SK-N-SH (cell line): ENCODE data around the gene SDHA. TPM values are rescaled to one million over a fixed set of nuclear protein-coding genes. Genes with fewer than 3 reads are reported as not detected.
"Not testable (repeated sequence)": the region's sequence is repeated elsewhere in the genome, so short reads cannot be mapped to it uniquely, and the experiment has no call there.

Source experiments
- CTCF ChIA-PET: fragments of 300-600, 350-600 bp; formaldehyde crosslinking; extraction: SDS; loops from one replicate; lab custom pipeline; 2021; lab: Yijun Ruan, JAX
- POLR2A ChIA-PET: fragments of 350-600 bp; sonication (Branson Sonifier 250); formaldehyde crosslinking; extraction: SDS; loops from one replicate; lab custom pipeline; 2020; ENCODE audit warnings: antibody characterized with exemption, inconsistent platforms; lab: Yijun Ruan, JAX
- DNase-seq: peaks from one replicate; pipeline ENCODE4 v3.0.0; 2012
- H2AFZ ChIP-seq: fragments of 200-600 bp; sonication (generic); 2 replicates; pipeline ENCODE4 v1.8.1; 2016; ENCODE audit warnings: antibody characterized with exemption, mild to moderate bottlenecking, low read depth
- H3F3A ChIP-seq: fragments of 200-600 bp; sonication (generic); replicated peaks from 2 replicates; pipeline ENCODE3; 2016; ENCODE audit warnings: antibody characterized with exemption, mild to moderate bottlenecking; ENCODE audit not compliant: insufficient read depth
- H3K27ac ChIP-seq, 2 experiments: fragments of 200-500 bp in 1 of 2; fragments of 200-600 bp in 1 of 2; sonication (Bioruptor generic) in 1 of 2; sonication (generic), shearing (Covaris generic) in 1 of 2; 2 replicates each; pipeline versions ENCODE4 v1.5.1 to v1.6.1; 2014 to 2016; ENCODE audit warnings: low read depth in 2 of 2, inconsistent platforms in 1 of 2, low read length in 1 of 2, mild to moderate bottlenecking in 1 of 2, mixed read lengths in 1 of 2
- H3K27me3 ChIP-seq: fragments of 200-600 bp; sonication (generic), shearing (Covaris generic); 2 replicates; pipeline ENCODE4 v1.6.1; 2016; ENCODE audit warnings: mixed run types; ENCODE audit not compliant: insufficient read depth
- H3K36me3 ChIP-seq, 2 experiments: fragments of 200-500 bp in 1 of 2; fragments of 200-600 bp in 1 of 2; sonication (Bioruptor generic) in 1 of 2; sonication (generic) in 1 of 2; replicated peaks in 1 of 2; 2 replicates each; pipeline versions ENCODE3 to v1.5.1; 2014 to 2016; ENCODE audit warnings: low read length in 1 of 2, mild to moderate bottlenecking in 1 of 2; ENCODE audit not compliant: insufficient read depth in 2 of 2, control insufficient read depth in 1 of 2
- H3K4me1 ChIP-seq, 2 experiments: fragments of 200-500 bp in 1 of 2; fragments of 200-600 bp in 1 of 2; sonication (Bioruptor generic) in 1 of 2; sonication (generic), shearing (Covaris generic) in 1 of 2; 2 replicates each; pipeline versions ENCODE4 v1.5.1 to v1.6.1; 2014 to 2016; ENCODE audit warnings: low read depth in 1 of 2, low read length in 1 of 2, mixed run types in 1 of 2; ENCODE audit not compliant: insufficient read depth in 2 of 2, control insufficient read depth in 1 of 2
- H3K4me2 ChIP-seq: fragments of 200-600 bp; sonication (generic), shearing (Covaris generic); 2 replicates; pipeline ENCODE4 v1.6.1; 2017; ENCODE audit warnings: mixed run types
- H3K4me3 ChIP-seq, 2 experiments: fragments of 200-500 bp in 1 of 2; fragments of 200-600 bp in 1 of 2; sonication (Bioruptor generic) in 1 of 2; sonication (generic), shearing (Covaris generic) in 1 of 2; 2 replicates each; pipeline versions ENCODE4 v1.5.1 to v1.8.1; 2014 to 2016; ENCODE audit warnings: low read depth in 2 of 2, inconsistent platforms in 1 of 2, low read length in 1 of 2, mild to moderate bottlenecking in 1 of 2, mixed read lengths in 1 of 2, moderate library complexity in 1 of 2
- H3K79me2 ChIP-seq: fragments of 200-600 bp; sonication (generic); 2 replicates; pipeline ENCODE4 v1.8.1; 2017; ENCODE audit warnings: mild to moderate bottlenecking; ENCODE audit not compliant: insufficient read depth
- H3K9ac ChIP-seq: fragments of 200-600 bp; sonication (generic); 2 replicates; pipeline ENCODE4 v1.6.1; 2017; ENCODE audit warnings: mixed run types
- H3K9me2 ChIP-seq: fragments of 200-600 bp; sonication (generic); 2 replicates; pipeline ENCODE4 v1.6.1; 2017; ENCODE audit warnings: mixed run types
- H3K9me3 ChIP-seq: fragments of 200-600 bp; sonication (generic); 2 replicates; pipeline ENCODE4 v1.6.1; 2017; ENCODE audit warnings: mixed run types, mild to moderate bottlenecking, moderate library complexity
- H4K20me1 ChIP-seq: fragments of 200-600 bp; sonication (generic); 2 replicates; pipeline ENCODE4 v1.6.1; 2017; ENCODE audit warnings: mild to moderate bottlenecking, mixed run types; ENCODE audit not compliant: insufficient read depth
- ELF1 ChIP-seq: IDR thresholded peaks from 2 replicates; pipeline ENCODE4 v1.4.0; 2012
- FOXJ3 ChIP-seq: sonication (generic); formaldehyde crosslinking; IDR thresholded peaks from 2 replicates; pipeline ENCODE4 v1.5.1; 2020; ENCODE audit warnings: mild to moderate bottlenecking, missing genetic modification reagents
- GABPA ChIP-seq: IDR thresholded peaks from 2 replicates; pipeline ENCODE4 v1.4.0; 2012; ENCODE audit warnings: low read depth, mild to moderate bottlenecking
- GATA2 ChIP-seq: sonication (generic); formaldehyde crosslinking; IDR thresholded peaks from 2 replicates; pipeline ENCODE4 v1.5.0; 2020; ENCODE audit warnings: mild to moderate bottlenecking, missing genetic modification reagents
- JUND ChIP-seq: IDR thresholded peaks from 2 replicates; pipeline ENCODE4 v1.4.0; 2012
- MEF2A ChIP-seq: IDR thresholded peaks from 2 replicates; pipeline ENCODE4 v1.4.0; 2012; ENCODE audit warnings: low read depth, borderline replicate concordance
- PBX3 ChIP-seq: IDR thresholded peaks from 2 replicates; pipeline ENCODE4; 2012
- POLR2AphosphoS5 ChIP-seq: IDR thresholded peaks from 2 replicates; pipeline ENCODE4 v1.6.1; 2012; ENCODE audit warnings: low read depth, low read length
- REST ChIP-seq: IDR thresholded peaks from 2 replicates; pipeline ENCODE4 v1.6.1; 2012; ENCODE audit warnings: mild to moderate bottlenecking, low read depth, low read length, moderate library complexity
- RXRA ChIP-seq: IDR thresholded peaks from 2 replicates; pipeline ENCODE4 v1.4.0; 2012; ENCODE audit warnings: low read depth, mild to moderate bottlenecking, borderline replicate concordance
- SMC3 ChIP-seq: IDR thresholded peaks from 2 replicates; pipeline ENCODE4 v1.6.1; 2012; ENCODE audit warnings: low read depth, low read length, improper control_type of control experiment
- USF1 ChIP-seq: IDR thresholded peaks from 2 replicates; pipeline ENCODE4 v1.4.0; 2012; ENCODE audit warnings: low read depth, borderline replicate concordance
- ZBTB33 ChIP-seq: IDR thresholded peaks from 2 replicates; pipeline ENCODE4 v1.4.0; 2012; ENCODE audit warnings: low read depth, borderline replicate concordance
- WGBS: methylation state at CpG from one replicate; pipeline ENCODE4 v1.1.6; 2017; ENCODE audit warnings: low lambda C conversion rate; 5-methylcytosine and 5-hydroxymethylcytosine counted together
- polyA plus RNA-seq, 3 experiments: library from polyadenylated mRNA; depleted of rRNA; stranded (reverse); fragments of >200 nt; gene quantifications; 2 replicates each; pipeline ENCODE4 v1.2.3, GENCODE V29; 2012

SDHA gene
- polyA plus RNA-seq, 1 of the 3 experiments (the other 2 are of a cell fraction), result 106 TPM

- Histone ChIP-seq H3K4me3 (no peak overlapping the region), H3K27me3 (no peaks in the 10 kb centered on the region), H3K9me3 (no peaks in the 10 kb centered on the region), H3K27ac (no peak overlapping the region), H3K36me3 (peaks cover 4 to 24% of the 10 kb centered on the region in 2 experiments), H3K9ac (no peak overlapping the region), H3K79me2 (peaks cover 47% of the 10 kb centered on the region; the same call in 1 of the 2 replicates), H3F3A (no peaks in the 10 kb centered on the region), H3K4me2 (no peak overlapping the region)
- 90% methylated on average over 8 of the region's 8 CpGs for WGBS
- POLR2A ChIA-PET, result no interaction called here
- TF ChIP-seq RXRA (no peak), USF1 (no peak)
- TF ChIP-seq, all 33 proteins: peak for 0
- Histone ChIP-seq H4K20me1 (peaks cover 70% of the 10 kb centered on the region), H3K9me2 (no peaks in the 10 kb centered on the region), H2AFZ (no peak overlapping the region), H3K4me1 (peaks cover 0 to 12% of the 10 kb centered on the region in 2 experiments; a peak in 1 of 4 replicates)
- no peak for DNase-seq
- CTCF ChIA-PET, result no interaction called here
Observed at GRCh38 chr5:302966-303365, 84.8 kb downstream of the SDHA start.

GRCh38 chr5:303741-304140, 85.6 kb downstream of the SDHA start:
- Histone ChIP-seq H3K36me3 (peaks cover 4 to 32% of the 10 kb centered on the region in 2 experiments), H3K79me2 (peaks cover 51% of the 10 kb centered on the region; the same call in 1 of the 2 replicates), H3K4me1 (peaks cover 0 to 12% of the 10 kb centered on the region in 2 experiments; a peak in 1 of 4 replicates), H4K20me1 (peaks cover 77% of the 10 kb centered on the region)
- H3K9me3 ChIP-seq, H3K9me2 ChIP-seq, H3K9ac ChIP-seq, CTCF ChIA-PET, H3K4me3 ChIP-seq, H3K4me2 ChIP-seq, H3F3A ChIP-seq, H3K27ac ChIP-seq, H3K27me3 ChIP-seq, POLR2A ChIA-PET, H2AFZ ChIP-seq, DNase-seq: not testable (repeated sequence)
- WGBS, result 93% methylated on average over 4 of the region's 8 CpGs

GRCh38 chr5:305050-305449, 86.9 kb downstream of the SDHA start:
- peaks cover 74% of the 10 kb centered on the region for H4K20me1 ChIP-seq
- TF ChIP-seq PBX3, result no peak
- no peak for TF ChIP-seq ELF1
- no peak for TF ChIP-seq MEF2A
- no peak for TF ChIP-seq ZBTB33
- TF ChIP-seq FOXJ3 (CRISPR knock-in tag), result no peak
- no peak for TF ChIP-seq GABPA
- TF ChIP-seq REST, result no peak
- no peak for TF ChIP-seq USF1
- no peak for TF ChIP-seq GATA2 (CRISPR knock-in tag)
- TF ChIP-seq POLR2AphosphoS5, result no peak
- no peak for TF ChIP-seq SMC3
- no peak for TF ChIP-seq JUND
- CTCF ChIA-PET, result no interaction called here

More at GRCh38 chr5:305050-305449, 86.9 kb downstream of the SDHA start:
- Histone ChIP-seq H3K4me2 (no peak overlapping the region), H3K27me3 (no peaks in the 10 kb centered on the region), H3K36me3 (peaks cover 4 to 39% of the 10 kb centered on the region in 2 experiments), H2AFZ (no peak overlapping the region), H3K9me3 (no peaks in the 10 kb centered on the region), H3K9me2 (no peaks in the 10 kb centered on the region), H3K4me1 (peaks cover 0 to 12% of the 10 kb centered on the region in 2 experiments; a peak in 1 of 4 replicates), H3K27ac (no peak overlapping the region; a peak in 1 of 4 replicates), H3K4me3 (no peak overlapping the region), H3K9ac (no peak overlapping the region), H3K79me2 (peaks cover 50% of the 10 kb centered on the region; the same call in 1 of the 2 replicates), H3F3A (no peaks in the 10 kb centered on the region)
- no peak for DNase-seq
- POLR2A ChIA-PET, result no interaction called here
- 79% methylated on average over 7 of the region's 9 CpGs for WGBS
